K562 (cell line): ENCODE results near the gene SETD5. TPM values are rescaled to one million over a fixed set of nuclear protein-coding genes. Genes with fewer than 3 reads are reported as not detected.

Experiments used
- CHD7 ChIP-seq: fragments of 200-600 bp; sonication (generic); IDR thresholded peaks from one replicate; pipeline ENCODE4 v1.6.1; 2012; ENCODE audit warnings: mild to moderate bottlenecking, low read depth, low read length, inconsistent platforms
- polyA plus RNA-seq, 8 experiments: library from polyadenylated mRNA; depleted of rRNA in 4 of 8; stranded (reverse) in 5 of 8; unstranded in 3 of 8; fragments of >200 nt; fragmentation: Nextera tagmentation in 2 of 8; fragmentation: Illumina TruSeq in 1 of 8; extraction: Ambion mirVana in 2 of 8; extraction: Trizol in 1 of 8; gene quantifications; 2 replicates each; pipeline versions ENCODE4 v1.2.1 to v1.2.3, GENCODE V29; 2011 to 2014; ENCODE audit warnings: inconsistent platforms in 1 of 8, missing spikeins in 1 of 8
- total RNA-seq, 7 experiments: library from RNA; depleted of rRNA in 6 of 7; stranded (reverse); fragments of >200 nt in 6 of 7; fragmentation: Illumina TruSeq in 2 of 7; extraction: Trizol in 2 of 7; gene quantifications; 2 replicates each; pipeline versions ENCODE4 v1.2.1 to v1.2.3, GENCODE V29; 2011 to 2021; ENCODE audit warnings: low replicate concordance in 1 of 7

The SETD5 gene
- total and polyA plus RNA-seq, 9 of the 15 experiments (the other 6 are each of a cell fraction or from before 2014, with no cell fraction given): 20.8 to 135 (median 87.2) TPM

DNA sequence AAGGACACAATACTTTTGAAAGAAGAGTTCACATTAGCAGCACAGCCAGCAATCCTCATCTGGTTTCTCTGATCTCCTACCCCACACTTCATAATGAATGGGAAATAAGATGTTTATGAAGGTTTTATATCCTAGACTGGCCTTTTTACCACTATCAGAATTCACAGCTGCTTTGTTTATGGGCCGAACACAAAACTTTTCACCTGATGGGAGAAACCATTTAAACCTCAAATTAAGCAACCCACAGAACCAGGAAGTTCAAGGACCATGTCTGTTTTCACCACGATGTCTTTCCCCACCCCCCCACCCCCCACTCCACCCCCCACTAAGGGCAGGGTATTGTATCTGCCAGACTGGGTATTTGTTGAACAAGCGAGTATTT is 11.3 kb upstream of the SETD5 start (continued):
- TF ChIP-seq CHD7: no peak
